Panc1 (cell line): ENCODE measurements around the gene UBASH3A.

Source experiments
- CTCF ChIP-seq: fragments of 450-650 bp; IDR thresholded peaks from 2 replicates; pipeline ENCODE4 v1.5.1; 2017; ENCODE audit warnings: mild to moderate bottlenecking
- POLR2AphosphoS5 ChIP-seq: IDR thresholded peaks from 2 replicates; pipeline ENCODE4 v1.6.1; 2012; ENCODE audit warnings: mild to moderate bottlenecking, low read depth, low read length, moderate library complexity
- REST ChIP-seq, 2 experiments: IDR thresholded peaks; 2 replicates each; pipeline ENCODE4 v1.6.1; 2011 to 2012; ENCODE audit warnings: low read depth in 2 of 2, control low read depth in 1 of 2, low read length in 1 of 2, mild to moderate bottlenecking in 1 of 2, moderate library complexity in 1 of 2; ENCODE audit not compliant: insufficient read depth in 1 of 2
- SIN3A ChIP-seq: IDR thresholded peaks from 2 replicates; pipeline ENCODE4 v1.6.1; 2012; ENCODE audit warnings: low read depth, mild to moderate bottlenecking, low read length, moderate library complexity, borderline replicate concordance; ENCODE audit not compliant: insufficient read depth
- TCF7L2 ChIP-seq: IDR thresholded peaks from 2 replicates; pipeline ENCODE4 v1.6.1; 2011; ENCODE audit warnings: mild to moderate bottlenecking, low read depth, low read length, inconsistent platforms

GRCh38 chr21:42444745-42445059, 41.0 kb downstream of the UBASH3A start:
- TF ChIP-seq CTCF: no peak
- TF ChIP-seq SIN3A: no peak
- no peak for TF ChIP-seq POLR2AphosphoS5
- TF ChIP-seq TCF7L2: no peak
- no peak for TF ChIP-seq REST (IDR thresholded peaks at IDR 0.05; ENCODE audit: insufficient read depth in 1 of 2, low read depth in 2 of 2, low read length in 1 of 2)
